HG02973 (cell line): ENCODE results near the gene MRPS10.
A peak's percentile ranks its signal among the peaks of the same experiment; 100 is the strongest.

Experiments used
- ATAC-seq: cut with Tn5 transposase; IDR thresholded peaks from one replicate; pipeline ENCODE4 v1.9.1; 2021; ENCODE audit warnings: moderate library complexity; ENCODE audit not compliant: unreplicated experiment

The MRPS10 gene

DNA sequence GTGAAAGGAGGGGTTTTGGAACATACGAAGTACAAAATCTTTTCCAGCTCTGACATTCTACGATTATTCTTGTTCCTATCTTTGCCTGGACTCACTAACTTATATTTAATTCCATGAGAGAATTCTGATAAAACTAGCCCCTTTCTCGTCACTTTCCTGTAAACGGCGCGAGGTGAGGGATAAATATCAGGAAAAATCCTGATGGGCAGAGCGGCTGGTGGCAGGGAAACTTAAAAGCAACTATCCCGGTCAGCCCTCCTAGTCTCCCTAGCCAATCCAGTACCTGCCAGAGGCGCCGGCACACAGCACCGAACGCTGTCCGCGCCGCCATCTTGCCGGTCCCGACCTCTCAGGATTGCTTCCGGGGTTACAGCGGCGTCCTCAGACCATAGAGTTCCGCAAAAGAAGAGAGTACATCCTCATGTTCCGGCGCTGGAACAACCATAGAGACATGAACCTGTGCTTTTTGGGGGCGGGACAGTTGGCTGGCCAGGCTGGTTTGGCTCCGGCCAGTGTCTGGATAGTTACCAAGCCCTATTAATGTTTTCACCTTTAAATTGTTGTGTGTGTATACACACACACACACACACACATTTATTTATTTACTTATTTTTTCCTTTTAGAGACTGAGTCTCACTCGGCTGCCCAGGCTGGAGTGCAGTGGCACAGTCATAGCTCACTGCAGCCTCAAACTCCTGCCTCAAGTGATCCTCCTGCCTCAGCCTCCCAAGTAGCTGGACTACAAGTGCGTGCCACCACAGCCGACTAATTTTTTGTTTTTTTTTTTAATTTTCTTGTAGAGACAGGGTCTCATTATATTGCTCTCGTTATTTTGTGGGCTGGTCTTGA is at the start of gene MRPS10:
MRPS10 (minus strand) TSS at position 343 of the 849 bp plus-strand sequence; CDS start at position 331, 12 bp downstream.
- ATAC-seq = peak; percentile 86

DNA sequence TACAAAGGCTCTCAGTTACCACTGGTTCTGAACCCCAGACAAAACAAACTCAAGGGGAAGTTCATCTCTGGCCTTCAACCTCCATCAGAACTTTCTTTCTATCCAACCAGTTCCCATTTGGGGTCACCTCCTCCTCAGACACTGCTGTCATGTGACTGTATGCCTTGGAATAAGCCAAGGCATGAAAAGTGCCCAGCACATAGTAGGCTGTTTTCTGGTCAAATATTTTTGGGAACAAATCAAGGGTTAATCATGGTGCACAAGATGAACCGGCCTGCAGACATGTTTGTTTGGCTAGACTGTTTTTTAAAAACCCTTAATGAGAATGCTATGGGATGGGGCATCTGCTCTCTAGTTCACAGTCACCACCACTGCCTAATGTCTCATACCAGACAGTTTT is 48.9 kb upstream of the MRPS10 start:
- no peak for ATAC-seq

DNA sequence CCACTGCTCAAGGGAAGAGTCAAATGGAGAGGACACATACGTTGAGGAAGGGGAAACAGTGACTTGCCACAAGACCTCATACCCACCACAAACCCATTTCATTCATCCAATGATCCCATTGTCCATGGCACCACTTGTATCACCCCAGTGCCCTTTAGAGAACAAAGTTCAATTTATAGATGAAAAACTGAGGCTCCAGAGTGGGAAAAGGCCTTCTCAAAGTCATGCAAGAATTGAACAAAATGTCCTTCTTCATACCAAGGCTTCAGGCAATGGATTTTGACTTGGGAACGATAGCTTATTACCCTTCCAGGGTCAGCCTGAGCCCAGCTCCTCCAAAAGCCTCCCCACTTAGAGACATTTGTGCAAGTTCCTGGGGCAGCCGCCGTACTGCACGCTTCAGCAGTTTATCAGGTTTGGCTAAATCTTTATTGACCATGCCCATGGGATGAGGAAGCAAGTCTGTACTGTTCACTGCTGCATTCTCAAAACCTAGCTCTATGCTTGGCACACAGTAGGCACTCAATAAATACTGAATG is 47.3 kb upstream of the MRPS10 start:
- no peak for ATAC-seq

DNA sequence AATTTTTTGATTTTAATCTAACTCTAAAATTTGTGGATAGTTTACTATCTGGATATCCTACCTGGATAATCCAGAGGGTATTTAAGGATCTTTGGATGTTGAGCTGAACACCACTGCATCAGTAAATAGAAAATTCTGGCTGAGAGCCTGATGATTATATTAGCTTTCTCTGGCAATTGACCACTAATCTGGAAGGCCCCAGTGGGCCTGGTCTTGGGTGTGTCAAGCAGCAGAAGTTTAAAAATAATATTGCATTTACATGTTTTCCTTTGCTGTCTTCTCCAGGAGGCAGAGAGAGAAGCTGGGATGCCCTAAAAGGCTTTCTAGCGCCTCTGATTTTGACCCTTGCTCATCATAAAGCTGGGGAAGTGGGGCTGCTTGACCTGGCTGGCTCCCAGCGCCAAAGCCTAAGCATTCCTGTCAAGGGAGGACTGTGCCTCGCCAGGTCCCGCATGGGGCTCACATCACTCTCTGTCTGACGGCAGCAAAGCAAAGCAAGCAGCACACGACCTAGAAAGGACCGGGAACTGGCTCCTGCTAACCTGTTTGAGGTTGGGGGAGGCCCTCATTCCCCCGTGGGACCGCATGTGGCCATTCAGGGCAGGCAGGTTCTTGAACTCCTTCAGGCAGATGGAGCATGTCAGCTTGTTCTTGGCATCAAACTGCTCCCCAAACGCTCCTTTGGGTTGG is 46.6 kb upstream of the MRPS10 start:
- no peak for ATAC-seq

DNA sequence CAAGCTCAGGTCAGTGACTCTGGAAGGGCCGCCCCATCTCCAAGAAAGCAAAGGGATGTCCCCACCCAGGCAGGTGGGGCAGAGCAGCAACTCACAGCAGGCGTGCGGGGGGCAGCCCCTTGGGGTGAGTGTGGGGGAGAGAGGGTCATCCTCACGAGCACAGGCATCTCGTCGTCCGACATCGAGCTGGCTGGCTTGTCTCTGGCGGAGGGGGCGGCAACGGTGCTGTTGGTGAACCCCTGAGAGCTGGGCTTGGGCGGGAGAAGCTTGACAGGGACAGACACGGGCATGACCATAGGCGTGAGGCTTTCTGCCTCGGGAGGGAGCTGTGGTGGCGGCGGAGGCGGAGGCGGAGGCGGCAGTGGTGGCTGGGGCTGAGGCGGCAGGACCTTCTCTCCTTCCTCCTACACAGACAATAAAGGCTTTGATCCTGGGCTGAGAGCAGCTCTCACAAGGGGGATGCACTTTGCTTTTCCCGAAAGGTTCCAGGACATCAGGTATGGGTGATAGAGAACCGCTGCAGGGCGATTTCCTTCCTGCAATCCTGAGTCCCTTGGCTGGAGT is 45.6 kb upstream of the MRPS10 start:
- ATAC-seq = no peak

DNA sequence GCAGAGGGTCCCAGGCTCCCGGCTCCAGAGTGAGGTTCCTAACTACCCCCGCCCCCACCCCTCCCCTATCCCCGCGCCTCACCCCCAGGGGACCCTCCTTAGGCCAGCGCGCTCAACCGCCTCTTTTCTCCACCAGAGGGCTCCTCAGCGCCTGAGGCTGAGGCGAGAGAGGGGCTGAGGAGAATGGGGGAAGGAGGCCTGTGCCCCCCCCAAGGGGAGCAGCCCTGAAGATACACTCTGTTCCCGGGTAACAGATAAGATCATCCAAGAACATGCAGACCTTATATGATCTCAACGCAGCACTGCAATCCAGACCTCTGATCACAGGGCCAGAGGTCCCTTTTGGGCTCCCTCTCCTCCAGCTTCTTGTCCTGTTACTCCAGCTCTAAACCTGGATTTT is 43.3 kb upstream of the MRPS10 start:
- no peak for ATAC-seq

- ATAC-seq = no peak
These were observed 42.8 kb upstream of the MRPS10 start for GRCh38 chr6:42260396-42260888.

DNA sequence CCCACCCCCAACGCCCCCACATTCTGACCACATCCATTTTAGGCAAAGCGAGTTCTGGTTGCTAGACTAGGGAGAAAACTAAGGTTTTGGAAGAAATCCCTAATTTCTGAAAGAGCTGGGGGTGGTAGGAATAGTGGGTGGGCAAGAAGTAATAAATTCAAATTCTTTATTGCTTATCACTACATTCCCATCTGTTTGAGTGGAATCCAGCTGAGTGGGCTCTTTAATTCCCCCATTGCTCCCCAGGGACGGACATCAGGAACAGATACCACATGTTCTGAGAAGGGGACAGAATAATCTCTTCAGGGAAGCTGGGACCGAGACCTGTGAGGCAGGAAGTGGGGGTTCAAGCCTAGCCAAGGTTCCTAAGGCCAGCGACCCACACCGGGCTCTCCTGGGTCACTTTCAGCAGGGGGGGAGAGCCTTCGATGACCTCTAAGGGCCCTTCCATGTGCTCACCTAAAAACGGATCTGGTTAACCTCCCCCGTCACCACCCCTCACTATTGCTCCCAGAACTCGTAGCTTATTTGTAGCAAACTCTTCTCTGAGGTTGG is 42.3 kb upstream of the MRPS10 start:
- no peak for ATAC-seq

- no peak for ATAC-seq
These were observed 41.6 kb upstream of the MRPS10 start for GRCh38 chr6:42259286-42259685.

DNA sequence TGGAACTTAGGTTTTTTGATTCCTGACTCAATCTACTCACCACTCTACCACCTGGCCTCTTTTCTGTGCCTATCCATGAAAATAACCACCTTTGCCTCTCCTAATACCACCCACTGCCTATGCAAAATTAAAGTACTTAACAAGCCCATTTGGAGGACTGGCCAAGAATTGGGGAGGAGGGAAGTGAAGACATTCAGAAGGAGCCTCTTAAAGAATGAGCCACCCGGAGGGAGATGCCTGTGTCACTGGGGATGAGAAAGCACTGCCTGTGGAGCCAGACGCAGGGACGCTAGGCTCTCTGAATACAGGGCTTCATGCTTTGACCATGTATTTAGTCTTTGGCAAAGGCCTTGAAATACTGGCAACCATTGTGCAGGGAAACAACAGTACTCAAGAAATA is 40.0 kb upstream of the MRPS10 start:
- no peak for ATAC-seq

DNA sequence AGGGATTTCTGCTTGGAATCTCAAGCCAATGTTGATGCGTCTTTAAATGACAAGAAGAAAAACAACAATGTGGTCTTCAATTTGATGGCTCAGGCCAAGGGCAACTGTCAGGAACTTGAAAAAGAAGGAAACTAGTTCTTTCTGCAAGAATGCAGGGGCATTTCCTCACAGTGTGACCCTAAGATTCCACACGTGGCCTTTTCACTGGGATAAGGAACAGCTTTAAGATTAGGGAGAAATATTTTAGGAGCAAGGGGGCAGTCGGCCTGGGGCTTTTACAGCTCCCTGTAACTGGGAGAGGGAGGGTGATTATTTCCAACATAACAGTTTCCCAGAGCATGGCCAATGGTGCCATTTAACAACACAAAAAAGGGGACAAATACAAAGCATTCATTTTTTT is 39.4 kb upstream of the MRPS10 start:
- ATAC-seq = no peak

GRCh38 chr6:42255050-42255449 is 37.4 kb upstream of the MRPS10 start:
- ATAC-seq = no peak

GRCh38 chr6:42254505-42254904 is 36.8 kb upstream of the MRPS10 start:
- ATAC-seq = no peak

DNA sequence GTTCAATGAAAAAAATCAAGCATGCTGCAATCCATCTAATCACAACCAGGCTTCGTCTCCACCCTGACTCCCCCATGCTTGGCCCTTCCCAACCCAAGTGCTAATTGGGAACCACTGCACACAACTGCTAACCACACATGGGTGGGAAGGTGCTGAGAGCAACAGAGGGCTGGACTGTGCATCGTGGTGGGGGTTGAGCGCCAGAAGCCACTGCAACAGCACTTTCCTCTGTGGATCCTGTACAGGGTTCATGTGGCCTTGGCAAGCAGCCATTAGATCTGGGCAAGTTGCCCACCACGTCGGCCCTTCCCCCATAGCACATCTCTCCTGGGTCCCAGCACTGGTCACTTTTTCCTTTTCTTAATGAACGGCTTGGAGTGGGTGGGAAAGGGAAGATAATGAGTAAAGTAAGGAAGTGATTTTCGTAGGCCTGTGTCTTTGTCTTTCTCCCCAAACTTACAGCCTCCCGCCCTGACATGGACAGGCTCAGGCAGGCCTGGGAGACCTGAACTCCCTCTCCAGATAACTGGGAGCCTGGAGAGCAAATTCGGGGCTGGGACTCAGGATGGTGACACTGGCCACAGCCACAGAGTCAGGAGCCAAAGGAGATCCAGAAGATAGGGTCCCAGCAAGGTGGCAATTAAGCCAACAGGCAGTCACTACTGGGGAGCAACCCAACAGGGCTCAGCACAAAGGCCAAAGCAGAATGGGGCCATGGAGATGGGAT is 34.4 kb upstream of the MRPS10 start:
- ATAC-seq = no peak

DNA sequence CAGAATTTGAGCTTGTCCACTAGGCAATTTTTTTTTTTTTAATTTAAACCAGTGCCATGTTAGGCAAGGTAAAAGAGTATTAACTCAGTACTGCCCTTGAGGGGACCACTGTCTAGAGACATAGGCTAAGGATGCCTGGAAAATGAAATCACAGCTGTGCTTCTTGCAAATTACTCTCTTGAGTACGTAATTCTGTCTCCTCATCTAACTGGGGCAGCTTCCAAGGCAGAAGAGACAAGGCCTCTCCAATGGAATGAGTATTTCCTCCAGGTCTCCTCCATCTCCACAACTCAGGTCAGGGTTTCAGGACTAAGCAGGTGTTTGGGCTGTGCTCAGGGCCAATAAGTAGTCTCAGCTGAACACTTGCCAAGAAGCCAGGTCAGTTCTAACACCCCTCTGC is 33.8 kb upstream of the MRPS10 start:
- ATAC-seq = no peak

- ATAC-seq = no peak
These were observed 32.7 kb upstream of the MRPS10 start for GRCh38 chr6:42250274-42250931.

- no peak for ATAC-seq
These were observed 31.6 kb upstream of the MRPS10 start for GRCh38 chr6:42249279-42249678.

DNA sequence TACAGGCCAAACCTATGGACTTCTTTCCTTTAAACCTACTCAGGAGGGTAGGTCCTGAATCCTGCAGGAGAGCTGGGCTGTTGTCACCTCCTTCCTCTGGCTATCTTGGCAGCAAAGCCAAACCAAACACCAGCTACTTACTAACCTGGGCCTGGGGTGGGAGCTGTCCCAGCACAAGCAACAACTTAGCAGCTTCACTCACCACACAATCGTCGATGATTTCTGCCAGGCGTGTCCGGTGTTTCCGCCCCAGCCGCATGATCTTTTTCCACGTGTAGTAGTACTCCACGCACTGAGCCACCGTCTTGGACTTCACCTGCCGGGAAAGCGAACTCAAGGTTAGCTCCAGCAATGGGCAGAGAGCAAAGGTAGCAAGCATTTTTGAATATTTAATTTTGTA is 25.4 kb upstream of the MRPS10 start:
- ATAC-seq = no peak

GRCh38 chr6:42241915-42242314 is 24.3 kb upstream of the MRPS10 start:
- no peak for ATAC-seq

- no peak for ATAC-seq
These were observed 22.2 kb upstream of the MRPS10 start for GRCh38 chr6:42239736-42240375.
